ENCODE results near the gene JAKMIP1.

DNA sequence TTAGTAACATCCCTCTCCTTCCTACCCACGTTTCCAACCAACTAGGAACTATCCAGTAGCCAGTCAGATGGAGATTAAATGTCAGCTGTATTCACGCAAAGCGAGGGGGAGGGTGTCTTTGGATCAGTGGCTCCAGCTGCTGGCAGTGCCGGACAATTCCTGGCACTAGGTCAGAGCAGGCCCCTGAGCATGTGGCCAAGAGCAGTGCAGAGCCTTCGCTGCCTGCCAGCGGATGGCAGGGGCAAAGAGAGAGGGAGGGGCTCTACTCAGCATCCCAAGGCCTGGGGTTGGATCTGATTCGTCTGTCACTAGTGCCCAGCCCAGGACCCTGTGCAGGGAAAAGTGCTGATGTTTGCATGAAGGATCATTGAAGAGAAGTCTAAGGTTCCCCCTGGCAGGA is 28.7 kb upstream of the JAKMIP1 start:
- no peak for TF ChIP-seq CTCF (IDR thresholded peaks at IDR 0.05; ENCODE audit: poor library complexity, severe bottlenecking)
- TF ChIP-seq EP300 (conservative IDR thresholded peaks at IDR 0.05; ENCODE audit: poor library complexity, severe bottlenecking) = no peak
- TF ChIP-seq POLR2AphosphoS5 (IDR thresholded peaks at IDR 0.05) = no peak
- TF ChIP-seq RAD21 (conservative IDR thresholded peaks at IDR 0.05) = no peak
- no peak for TF ChIP-seq TAF1 (IDR thresholded peaks at IDR 0.05; ENCODE audit: low read depth)
- TF ChIP-seq EZH2 (IDR thresholded peaks at IDR 0.05; ENCODE audit: borderline replicate concordance, insufficient read depth, low read length, poor library complexity, severe bottlenecking) = no peak
- no peak for TF ChIP-seq REST (IDR thresholded peaks at IDR 0.05; ENCODE audit: borderline replicate concordance)

All from neural cell (in vitro differentiated cells).